HepG2 (cell line): ENCODE measurements around the gene CEP63. TPM values are rescaled to one million over a fixed set of nuclear protein-coding genes. Genes with fewer than 3 reads are reported as not detected.

ENCODE experiments used
- BATF2 ChIP-seq: sonication (generic); formaldehyde crosslinking; IDR thresholded peaks from 2 replicates; pipeline ENCODE4 v1.8.0; 2022; ENCODE audit warnings: mild to moderate bottlenecking, missing genetic modification reagents, moderate library complexity
- BRCA1 ChIP-seq: sonication (generic); formaldehyde crosslinking; IDR thresholded peaks from 2 replicates; pipeline ENCODE4 v1.4.0; 2020; ENCODE audit warnings: missing genetic modification reagents
- HES4 ChIP-seq: sonication (generic); formaldehyde crosslinking; IDR thresholded peaks from 2 replicates; pipeline ENCODE4 v1.9.0; 2021; ENCODE audit warnings: mild to moderate bottlenecking, missing genetic modification reagents, borderline replicate concordance
- HNRNPLL ChIP-seq: fragments of 200-400 bp; formaldehyde crosslinking; IDR thresholded peaks from 2 replicates; pipeline ENCODE4 v1.6.1; 2017; ENCODE audit warnings: mild to moderate bottlenecking, low read depth, low read length; ENCODE audit not compliant: poor library complexity, severe bottlenecking
- HOMEZ ChIP-seq: IDR thresholded peaks from 2 replicates; pipeline ENCODE4 v1.6.1; 2016; ENCODE audit warnings: low read depth
- KAT8 ChIP-seq: IDR thresholded peaks from 2 replicates; pipeline ENCODE4 v1.6.1; 2016; ENCODE audit warnings: missing genetic modification reagents, missing compliant biosample characterization
- MTF1 ChIP-seq: sonication (generic); formaldehyde crosslinking; IDR thresholded peaks from 2 replicates; pipeline ENCODE4 v1.5.0; 2020; ENCODE audit warnings: missing genetic modification reagents
- MYC ChIP-seq: sonication (generic); formaldehyde crosslinking; IDR thresholded peaks from 2 replicates; pipeline ENCODE4 v1.9.0; 2021; ENCODE audit warnings: missing genetic modification reagents, borderline replicate concordance
- RBM39 ChIP-seq: fragments of 200-400 bp; formaldehyde crosslinking; IDR thresholded peaks from one replicate; pipeline ENCODE4 v1.6.1; 2018; ENCODE audit warnings: antibody characterized with exemption, mild to moderate bottlenecking, low read depth, low read length; ENCODE audit not compliant: poor library complexity, severe bottlenecking
- RFX1 ChIP-seq: fragments of 450-650 bp; IDR thresholded peaks from 2 replicates; pipeline ENCODE4 v1.6.1; 2017
- SAP130 ChIP-seq: IDR thresholded peaks from 2 replicates; pipeline ENCODE4 v1.6.1; 2016; ENCODE audit warnings: low read depth
- THAP7 ChIP-seq: sonication (generic); formaldehyde crosslinking; IDR thresholded peaks from 2 replicates; pipeline ENCODE4 v1.8.1; 2023; ENCODE audit warnings: mild to moderate bottlenecking, missing genetic modification reagents
- ZKSCAN5 ChIP-seq: sonication (generic); formaldehyde crosslinking; IDR thresholded peaks from 2 replicates; pipeline ENCODE4 v1.5.1; 2020; ENCODE audit warnings: mild to moderate bottlenecking, missing genetic modification reagents
- ZNF24 ChIP-seq: fragments of 450-650 bp; IDR thresholded peaks from 2 replicates; pipeline ENCODE4 v1.6.1; 2017; ENCODE audit warnings: antibody characterized with exemption, mild to moderate bottlenecking
- ZNF792 ChIP-seq: IDR thresholded peaks from 2 replicates; pipeline ENCODE4 v1.6.1; 2016
- polyA plus RNA-seq, 8 experiments: library from polyadenylated mRNA; depleted of rRNA in 3 of 8; stranded (reverse) in 7 of 8; unstranded in 1 of 8; fragments of >200 nt; fragmentation: Illumina TruSeq in 4 of 8; extraction: Trizol in 4 of 8; gene quantifications; 2 replicates each; pipeline versions ENCODE4 v1.2.1 to v1.2.3, GENCODE V29; 2011 to 2016; ENCODE audit warnings: low read depth in 4 of 8, missing spikeins in 1 of 8, mixed read lengths in 1 of 8; ENCODE audit not compliant: insufficient read depth in 1 of 8
- total RNA-seq, 5 experiments: library from RNA; depleted of rRNA; stranded (reverse); fragments of >200 nt; fragmentation: Illumina TruSeq; extraction: Trizol; gene quantifications; 2 replicates each; pipeline ENCODE4 v1.2.3, GENCODE V29; 2016; ENCODE audit warnings: low read depth in 1 of 5
- TF ChIP-seq, protein P1 (sequence below): sonication (generic); formaldehyde crosslinking; IDR thresholded peaks from 2 replicates; pipeline ENCODE4 v1.5.1; 2020; ENCODE audit warnings: missing genetic modification reagents, mild to moderate bottlenecking, borderline replicate concordance
- TF ChIP-seq, protein P2 (sequence below): sonication (generic); formaldehyde crosslinking; IDR thresholded peaks from 2 replicates; pipeline ENCODE4 v1.4.0; 2020; ENCODE audit warnings: mild to moderate bottlenecking, missing genetic modification reagents
- TF ChIP-seq, protein P3 (sequence below): IDR thresholded peaks from 2 replicates; pipeline ENCODE4 v1.6.1; 2012; ENCODE audit warnings: inconsistent platforms
- TF ChIP-seq, protein P4 (sequence below): sonication (generic); formaldehyde crosslinking; IDR thresholded peaks from 2 replicates; pipeline ENCODE4 v1.4.0; 2020; ENCODE audit warnings: missing genetic modification reagents

The CEP63 gene
- total and polyA plus RNA-seq, 2 of the 13 experiments (the other 11 are each of a cell fraction or from before 2014, with no cell fraction given) = 7.2 to 18.4 TPM

DNA sequence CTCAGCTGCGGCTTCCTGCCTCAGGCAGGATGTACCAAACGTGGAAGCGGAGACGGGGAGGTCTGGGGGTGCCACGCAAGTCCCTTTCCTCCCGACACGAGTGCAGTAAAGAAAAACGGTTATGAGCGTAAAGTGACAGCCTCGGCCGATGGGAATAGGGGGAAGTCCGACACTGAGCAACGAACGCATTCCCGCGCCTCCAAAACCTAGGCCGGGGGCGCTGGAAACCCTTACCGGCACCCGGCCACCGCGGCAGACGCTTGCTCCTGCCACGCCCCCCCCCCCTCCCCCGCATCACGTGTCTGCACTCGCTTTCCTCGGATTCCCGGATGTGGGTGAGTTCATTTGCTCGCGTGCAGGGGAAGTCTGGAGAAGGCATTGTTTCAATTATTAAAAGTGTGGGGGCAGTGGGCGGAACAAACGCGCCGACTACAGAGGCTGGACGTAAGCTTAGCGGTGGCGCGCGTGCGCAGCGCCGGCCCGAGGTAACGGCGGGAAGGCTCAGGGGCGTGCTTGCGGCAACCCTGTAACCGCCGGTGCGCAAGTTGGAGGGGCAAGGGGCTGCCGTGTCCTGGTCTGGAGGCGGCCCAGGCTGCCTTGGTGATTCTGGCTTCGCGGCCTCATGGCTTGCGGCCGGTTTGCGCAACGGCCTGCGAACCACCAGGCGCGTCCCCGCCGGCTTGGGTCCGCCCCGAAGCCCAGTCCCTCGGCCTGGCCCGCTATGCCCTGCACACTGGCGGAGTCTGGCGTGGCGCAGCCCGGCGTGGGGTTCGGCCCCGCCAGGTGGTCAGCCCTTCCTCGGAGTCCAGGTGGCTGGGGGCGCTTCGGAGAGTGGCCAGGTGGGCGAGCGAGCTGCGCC lies at the start of gene CEP63, which contains the start of gene ANAPC13 (continued):
- 0 out of 2 replicates have a peak, but pooled peaks have one; percentile 10 for TF ChIP-seq HOMEZ (CRISPR knock-in tag)
- TF ChIP-seq, protein P1, sequence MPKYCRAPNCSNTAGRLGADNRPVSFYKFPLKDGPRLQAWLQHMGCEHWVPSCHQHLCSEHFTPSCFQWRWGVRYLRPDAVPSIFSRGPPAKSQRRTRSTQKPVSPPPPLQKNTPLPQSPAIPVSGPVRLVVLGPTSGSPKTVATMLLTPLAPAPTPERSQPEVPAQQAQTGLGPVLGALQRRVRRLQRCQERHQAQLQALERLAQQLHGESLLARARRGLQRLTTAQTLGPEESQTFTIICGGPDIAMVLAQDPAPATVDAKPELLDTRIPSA (CRISPR knock-in tag) = peak; percentile 79; the same call in 1 of the 2 replicates
- no peak for TF ChIP-seq RFX1
- TF ChIP-seq ZNF24 = no peak
- TF ChIP-seq, protein P2, sequence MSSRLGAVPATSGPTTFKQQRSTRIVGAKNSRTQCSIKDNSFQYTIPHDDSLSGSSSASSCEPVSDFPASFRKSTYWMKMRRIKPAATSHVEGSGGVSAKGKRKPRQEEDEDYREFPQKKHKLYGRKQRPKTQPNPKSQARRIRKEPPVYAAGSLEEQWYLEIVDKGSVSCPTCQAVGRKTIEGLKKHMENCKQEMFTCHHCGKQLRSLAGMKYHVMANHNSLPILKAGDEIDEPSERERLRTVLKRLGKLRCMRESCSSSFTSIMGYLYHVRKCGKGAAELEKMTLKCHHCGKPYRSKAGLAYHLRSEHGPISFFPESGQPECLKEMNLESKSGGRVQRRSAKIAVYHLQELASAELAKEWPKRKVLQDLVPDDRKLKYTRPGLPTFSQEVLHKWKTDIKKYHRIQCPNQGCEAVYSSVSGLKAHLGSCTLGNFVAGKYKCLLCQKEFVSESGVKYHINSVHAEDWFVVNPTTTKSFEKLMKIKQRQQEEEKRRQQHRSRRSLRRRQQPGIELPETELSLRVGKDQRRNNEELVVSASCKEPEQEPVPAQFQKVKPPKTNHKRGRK (CRISPR knock-in tag) = no peak
- TF ChIP-seq SAP130 (CRISPR knock-in tag) = peak; percentile 81
- TF ChIP-seq BRCA1 (CRISPR knock-in tag) = peak; percentile 26; the same call in 1 of the 2 replicates
- TF ChIP-seq RBM39 = peak; percentile 56
- TF ChIP-seq MTF1 (CRISPR knock-in tag) = no peak
- no peak for TF ChIP-seq ZKSCAN5 (CRISPR knock-in tag)
- TF ChIP-seq, protein P3, sequence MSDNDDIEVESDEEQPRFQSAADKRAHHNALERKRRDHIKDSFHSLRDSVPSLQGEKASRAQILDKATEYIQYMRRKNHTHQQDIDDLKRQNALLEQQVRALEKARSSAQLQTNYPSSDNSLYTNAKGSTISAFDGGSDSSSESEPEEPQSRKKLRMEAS = peak; percentile 78
- TF ChIP-seq BATF2 (CRISPR knock-in tag) = peak; percentile 65; the same call in 1 of the 2 replicates
- TF ChIP-seq ZNF792 (CRISPR knock-in tag) = peak; percentile 72
- TF ChIP-seq HES4 (CRISPR knock-in tag) = peak; percentile 67; the same call in 1 of the 2 replicates
- peak; percentile 95 for TF ChIP-seq HNRNPLL
- TF ChIP-seq, protein P4, sequence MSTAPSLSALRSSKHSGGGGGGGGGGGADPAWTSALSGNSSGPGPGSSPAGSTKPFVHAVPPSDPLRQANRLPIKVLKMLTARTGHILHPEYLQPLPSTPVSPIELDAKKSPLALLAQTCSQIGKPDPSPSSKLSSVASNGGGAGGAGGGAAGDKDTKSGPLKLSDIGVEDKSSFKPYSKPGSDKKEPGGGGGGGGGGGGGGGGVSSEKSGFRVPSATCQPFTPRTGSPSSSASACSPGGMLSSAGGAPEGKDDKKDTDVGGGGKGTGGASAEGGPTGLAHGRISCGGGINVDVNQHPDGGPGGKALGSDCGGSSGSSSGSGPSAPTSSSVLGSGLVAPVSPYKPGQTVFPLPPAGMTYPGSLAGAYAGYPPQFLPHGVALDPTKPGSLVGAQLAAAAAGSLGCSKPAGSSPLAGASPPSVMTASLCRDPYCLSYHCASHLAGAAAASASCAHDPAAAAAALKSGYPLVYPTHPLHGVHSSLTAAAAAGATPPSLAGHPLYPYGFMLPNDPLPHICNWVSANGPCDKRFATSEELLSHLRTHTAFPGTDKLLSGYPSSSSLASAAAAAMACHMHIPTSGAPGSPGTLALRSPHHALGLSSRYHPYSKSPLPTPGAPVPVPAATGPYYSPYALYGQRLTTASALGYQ = 0 out of 2 replicates have a peak, but pooled peaks have one; percentile 23
- TF ChIP-seq THAP7 (CRISPR knock-in tag) = peak; percentile 88; the same call in 1 of the 2 replicates
- peak; percentile 91 for TF ChIP-seq KAT8 (CRISPR knock-in tag)
- peak; percentile 82 for TF ChIP-seq MYC
